Fibroblast of villous mesenchyme (primary cell): ENCODE measurements around the gene ARHGAP10. TPM values are rescaled to one million over a fixed set of nuclear protein-coding genes. Genes with fewer than 3 reads are reported as not detected.

ENCODE experiments used
- DNase-seq: peaks from one replicate; pipeline ENCODE4 v3.0.0-alpha.2; 2010; ENCODE audit warnings: low read depth
- H3K4me3 ChIP-seq: 2 replicates; pipeline ENCODE4 v1.5.1; 2011; ENCODE audit warnings: low read depth, mild to moderate bottlenecking, low read length
- total RNA-seq: library from RNA; depleted of rRNA; stranded (reverse); fragments of >200 nt; gene quantifications from 2 replicates; pipeline ENCODE4 v1.2.3, GENCODE V29; 2012
- TF ChIP-seq, protein P1 (sequence below): IDR thresholded peaks from 2 replicates; pipeline ENCODE4 v1.5.1; 2012; ENCODE audit warnings: low read depth, mild to moderate bottlenecking, low read length; ENCODE audit not compliant: insufficient read depth

The ARHGAP10 gene
- total RNA-seq, 1 donor = 41.5 TPM

DNA sequence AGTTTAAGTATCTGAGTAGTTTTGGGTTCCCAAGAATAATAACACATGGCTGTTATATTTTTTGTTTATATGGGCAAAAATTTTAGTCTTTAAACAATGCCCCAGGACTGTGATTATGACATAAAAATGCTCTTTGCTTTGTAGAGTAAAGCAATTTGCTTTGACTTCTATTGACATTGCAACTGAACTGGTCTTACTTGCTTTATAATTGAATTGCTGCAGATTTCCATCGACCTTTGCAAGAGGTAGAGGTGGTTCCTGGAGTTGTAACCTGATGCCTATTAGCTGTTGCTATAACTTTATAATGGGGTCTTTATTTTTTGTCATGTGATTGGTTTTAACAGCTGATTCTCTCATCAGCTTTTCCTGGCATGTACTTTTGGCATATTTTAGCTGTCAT, 302.9 kb downstream of the ARHGAP10 start:
- no peak overlapping the region for H3K4me3 ChIP-seq
- no peak for DNase-seq
- TF ChIP-seq, protein P1, sequence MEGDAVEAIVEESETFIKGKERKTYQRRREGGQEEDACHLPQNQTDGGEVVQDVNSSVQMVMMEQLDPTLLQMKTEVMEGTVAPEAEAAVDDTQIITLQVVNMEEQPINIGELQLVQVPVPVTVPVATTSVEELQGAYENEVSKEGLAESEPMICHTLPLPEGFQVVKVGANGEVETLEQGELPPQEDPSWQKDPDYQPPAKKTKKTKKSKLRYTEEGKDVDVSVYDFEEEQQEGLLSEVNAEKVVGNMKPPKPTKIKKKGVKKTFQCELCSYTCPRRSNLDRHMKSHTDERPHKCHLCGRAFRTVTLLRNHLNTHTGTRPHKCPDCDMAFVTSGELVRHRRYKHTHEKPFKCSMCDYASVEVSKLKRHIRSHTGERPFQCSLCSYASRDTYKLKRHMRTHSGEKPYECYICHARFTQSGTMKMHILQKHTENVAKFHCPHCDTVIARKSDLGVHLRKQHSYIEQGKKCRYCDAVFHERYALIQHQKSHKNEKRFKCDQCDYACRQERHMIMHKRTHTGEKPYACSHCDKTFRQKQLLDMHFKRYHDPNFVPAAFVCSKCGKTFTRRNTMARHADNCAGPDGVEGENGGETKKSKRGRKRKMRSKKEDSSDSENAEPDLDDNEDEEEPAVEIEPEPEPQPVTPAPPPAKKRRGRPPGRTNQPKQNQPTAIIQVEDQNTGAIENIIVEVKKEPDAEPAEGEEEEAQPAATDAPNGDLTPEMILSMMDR = no peak

DNA sequence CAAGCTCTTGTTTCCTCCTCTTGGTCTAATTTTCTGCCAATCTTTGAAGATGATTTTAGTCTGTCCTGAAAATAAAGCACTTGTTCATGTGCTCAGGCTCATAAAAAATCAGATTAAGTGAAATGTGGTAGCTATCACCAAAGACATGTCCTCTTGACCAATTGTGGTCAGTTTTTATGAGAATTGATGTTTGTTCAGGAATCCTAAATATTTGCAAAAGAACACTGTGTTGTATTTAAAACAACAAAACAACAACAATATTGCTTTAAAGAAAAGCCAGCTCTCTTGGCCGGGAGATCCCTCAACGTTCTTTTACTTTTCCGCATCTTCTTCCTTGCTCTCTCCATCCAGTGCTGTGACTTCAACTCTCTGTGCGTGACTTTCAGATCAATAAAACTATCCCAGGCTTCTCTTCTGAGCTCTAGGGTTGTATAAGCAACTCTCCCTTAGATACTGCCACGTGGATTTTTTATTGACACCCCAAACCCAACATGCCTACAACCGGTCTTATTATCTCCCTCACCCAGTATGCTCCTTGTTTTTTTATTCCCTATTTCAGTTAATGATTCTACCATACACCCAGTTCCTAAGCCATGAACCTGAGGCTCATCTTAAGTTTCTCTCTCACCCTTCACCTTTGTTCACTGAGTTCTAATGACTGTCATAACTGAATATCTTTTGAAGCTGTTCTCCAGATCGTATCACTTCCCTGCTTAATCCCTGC, 309.9 kb downstream of the ARHGAP10 start:
- TF ChIP-seq, protein P1 = no peak
- no peak overlapping the region for H3K4me3 ChIP-seq
- DNase-seq = peak; percentile 52

DNA sequence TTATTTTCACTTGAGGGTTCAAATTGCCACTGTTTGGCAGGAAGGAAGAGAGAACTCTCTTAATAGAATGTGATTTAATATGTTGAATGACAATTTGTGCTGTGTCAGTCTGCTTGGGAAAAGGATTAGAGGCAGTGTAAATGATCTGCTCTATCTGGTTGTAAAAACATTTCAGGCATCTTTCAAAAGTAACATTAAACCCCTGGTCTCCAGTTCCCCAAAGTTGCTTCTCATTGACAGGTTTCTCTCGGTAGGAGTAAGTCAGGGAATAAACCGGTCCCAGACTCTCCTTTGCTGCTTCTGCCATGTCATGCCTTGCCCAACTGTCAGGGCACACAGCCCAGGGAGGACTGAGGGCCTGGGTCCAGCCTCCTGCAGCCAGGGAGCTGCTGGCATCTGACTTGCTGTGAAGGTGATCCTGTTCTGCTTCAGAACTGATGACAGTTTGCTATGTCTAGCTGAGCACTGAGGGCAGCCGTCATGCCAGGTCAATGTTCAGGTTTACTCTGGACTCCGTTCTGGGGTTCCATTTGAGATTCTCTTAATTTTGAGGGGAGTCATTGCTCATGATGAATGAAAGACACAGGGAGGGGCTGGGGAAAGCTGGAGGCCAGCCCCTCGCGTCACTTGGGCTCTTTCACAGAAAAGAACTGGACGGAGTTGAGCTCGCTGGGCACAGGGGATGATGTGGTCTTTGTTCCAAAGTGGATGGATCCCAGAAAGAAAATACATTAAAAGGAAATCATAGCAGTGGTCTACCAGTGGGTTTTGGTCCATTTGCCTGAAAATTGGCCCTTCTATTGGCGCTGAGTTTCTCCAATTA, 312.4 kb downstream of the ARHGAP10 start:
- DNase-seq = no peak
- TF ChIP-seq, protein P1 = no peak

DNA sequence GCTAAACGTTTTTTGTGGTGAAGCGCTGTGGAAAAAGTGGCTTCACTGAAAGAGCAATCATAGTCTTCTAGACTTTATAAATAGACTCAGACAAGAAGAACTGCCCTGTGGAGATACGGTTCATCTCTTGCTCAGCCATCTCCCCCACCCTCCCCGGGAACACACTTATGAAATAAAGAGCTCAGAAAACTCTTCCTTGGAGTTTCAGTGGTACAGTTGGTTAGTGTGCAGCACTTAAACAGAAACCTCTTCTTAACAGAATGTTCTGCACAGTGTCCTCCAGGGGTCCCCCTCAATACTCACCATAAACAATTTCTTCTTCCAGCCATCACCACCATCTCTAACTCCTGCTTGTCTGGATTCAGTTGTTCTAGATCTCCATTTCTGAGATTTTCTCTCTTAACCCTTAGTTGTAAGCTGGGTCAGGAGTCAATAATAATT, 313.0 kb downstream of the ARHGAP10 start:
- H3K4me3 ChIP-seq = no peak overlapping the region
- TF ChIP-seq, protein P1 = peak; percentile 35
- no peak for DNase-seq

More for the DNA sequence above, 312.4 kb downstream of the ARHGAP10 start:
- no peak overlapping the region for H3K4me3 ChIP-seq

DNA sequence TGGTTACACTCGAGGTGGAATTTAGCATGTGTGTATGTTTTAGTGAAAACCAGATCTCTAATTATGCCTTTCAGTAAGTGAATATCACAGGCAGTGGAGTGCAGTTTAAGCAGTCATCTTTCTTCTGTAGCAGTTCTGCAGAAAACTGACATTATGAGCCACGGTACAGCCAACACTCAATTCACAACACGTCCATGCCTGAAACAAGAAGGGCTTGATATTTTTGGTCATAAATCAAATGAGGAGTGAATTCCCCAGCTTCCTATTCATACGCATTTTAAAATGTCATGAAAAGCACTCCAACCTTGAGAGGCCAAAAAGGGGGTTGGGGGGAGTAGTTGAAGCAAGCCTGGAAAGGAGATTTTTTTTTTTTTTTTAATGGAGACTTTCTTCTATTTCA, 316.7 kb downstream of the ARHGAP10 start:
- TF ChIP-seq, protein P1 = no peak
- H3K4me3 ChIP-seq = no peak overlapping the region
- DNase-seq = no peak

DNA sequence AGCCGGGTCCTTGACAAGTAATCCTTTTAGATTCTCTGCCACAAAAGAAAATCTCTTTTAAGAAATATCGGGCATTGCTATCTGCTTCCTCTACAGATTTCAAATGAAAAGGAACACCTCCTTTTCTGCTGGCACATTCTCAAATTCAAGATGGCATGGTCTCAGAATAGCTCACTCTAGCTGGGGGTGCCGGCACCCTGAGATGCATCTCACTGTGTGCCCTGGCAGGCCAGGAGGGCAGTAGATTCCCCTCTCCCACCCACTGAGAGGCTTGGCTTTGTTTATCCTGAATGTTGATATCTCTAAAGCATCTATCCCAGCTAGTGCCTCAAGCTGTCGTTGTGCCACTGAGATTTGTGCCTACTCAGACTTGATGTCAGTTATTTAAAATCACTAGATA, 319.5 kb downstream of the ARHGAP10 start:
- TF ChIP-seq, protein P1 = no peak
- H3K4me3 ChIP-seq = no peak overlapping the region

More for the DNA sequence above, 319.5 kb downstream of the ARHGAP10 start:
- DNase-seq = no peak
